Midbrain (tissue), 1 donor: ENCODE measurements around the gene ADAMTS14.

Source experiments
- DNase-seq: peaks from one replicate; lab custom pipeline; 2025; lab: John Stamatoyannopoulos, UW

Gene ADAMTS14

DNA sequence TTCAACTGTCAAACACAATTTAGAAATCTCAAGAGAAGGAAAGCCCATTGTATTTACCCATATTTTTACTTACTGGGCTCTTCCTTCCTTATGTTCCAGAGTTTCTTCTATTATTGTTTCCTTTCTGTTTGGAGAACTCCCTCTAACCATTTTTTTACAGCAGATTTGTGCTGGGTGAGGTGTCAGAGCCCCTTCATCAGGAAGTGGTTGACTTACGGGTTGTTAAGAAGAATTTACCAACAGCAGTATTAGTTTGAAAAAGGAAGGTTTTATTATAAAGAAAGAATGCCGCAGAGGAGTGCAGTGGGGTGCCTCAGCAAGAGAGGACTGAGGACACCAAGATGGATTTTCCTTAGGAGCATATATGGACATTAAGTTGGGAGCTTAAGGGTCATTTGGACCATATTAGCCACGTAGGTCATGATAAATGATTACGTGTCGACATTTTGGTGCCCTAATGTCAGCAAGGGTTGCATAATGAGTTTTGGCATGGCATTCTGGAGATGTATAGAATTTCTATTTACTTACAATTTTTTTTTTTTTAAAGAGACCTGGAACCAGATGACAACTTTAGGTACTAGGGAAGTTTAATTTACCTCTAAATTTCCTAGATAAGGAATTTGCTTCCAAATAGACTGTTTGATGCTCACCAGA, 119.2 kb downstream of the ADAMTS14 start:
- no peak for DNase-seq

DNA sequence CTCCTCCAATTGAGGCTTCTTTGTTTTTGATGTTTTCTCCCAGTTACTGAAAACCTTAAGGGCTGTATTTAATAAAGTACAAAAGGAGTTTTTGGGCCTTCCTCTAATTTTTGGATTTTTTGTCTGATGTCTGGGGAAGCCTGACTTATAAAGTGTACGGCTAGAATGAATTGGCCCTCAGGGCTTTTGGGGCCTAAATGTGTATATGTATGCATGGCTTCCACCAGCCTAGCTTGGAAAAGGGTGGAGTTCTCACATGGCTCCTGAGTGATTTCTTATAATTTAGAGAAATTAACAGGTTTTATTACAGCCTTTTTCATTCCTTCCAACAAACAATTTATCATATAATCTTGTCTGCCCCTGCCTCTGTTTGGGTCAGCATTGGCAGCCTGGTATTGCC, 123.3 kb downstream of the ADAMTS14 start:
- DNase-seq = no peak

GRCh38 chr10:70797840-70798239, 125.5 kb downstream of the ADAMTS14 start:
- no peak for DNase-seq

- DNase-seq = no peak
Measured at GRCh38 chr10:70799124-70799523, 126.8 kb downstream of the ADAMTS14 start.

DNA sequence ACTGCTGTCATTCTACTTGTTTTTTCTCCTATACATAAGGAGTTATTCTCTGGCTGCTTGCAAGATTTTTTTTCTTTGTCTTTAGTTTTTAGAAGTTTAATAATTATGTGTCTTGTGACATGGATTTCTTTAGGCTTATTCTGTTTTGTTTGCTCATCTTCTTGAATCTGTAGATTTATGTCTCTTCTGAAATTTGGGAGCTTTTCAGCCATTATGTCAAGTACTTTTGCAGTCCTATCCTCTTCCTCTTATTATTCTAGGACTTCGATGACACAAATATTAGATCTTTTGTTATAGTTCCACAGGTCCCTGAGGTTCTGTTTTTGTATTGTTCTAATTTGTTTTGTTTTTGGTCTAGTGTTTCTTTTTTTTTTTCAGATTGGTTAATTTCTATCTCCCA, 129.5 kb downstream of the ADAMTS14 start:
- no peak for DNase-seq

GRCh38 chr10:70803775-70804420, 131.6 kb downstream of the ADAMTS14 start:
- no peak for DNase-seq

DNA sequence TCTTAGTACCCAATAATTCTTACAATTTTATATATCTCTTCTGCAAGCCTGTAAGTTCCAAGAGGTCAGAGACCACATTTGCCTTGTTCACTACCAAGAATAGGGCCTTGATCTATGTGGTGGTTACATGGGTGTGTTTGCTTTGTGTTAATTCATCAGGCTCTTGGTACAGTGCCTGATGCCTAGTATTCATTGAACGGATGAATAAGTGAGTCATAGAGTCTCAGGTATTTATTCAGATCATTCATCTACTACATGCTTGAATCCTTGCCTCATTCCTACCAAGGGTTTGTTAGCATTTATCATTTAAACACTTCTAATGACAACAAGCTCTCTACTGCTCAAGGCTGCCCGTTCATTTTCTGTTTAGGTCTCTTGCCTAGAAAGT, 132.1 kb downstream of the ADAMTS14 start:
- no peak for DNase-seq

GRCh38 chr10:70805619-70806215, 133.4 kb downstream of the ADAMTS14 start:
- no peak for DNase-seq

DNA sequence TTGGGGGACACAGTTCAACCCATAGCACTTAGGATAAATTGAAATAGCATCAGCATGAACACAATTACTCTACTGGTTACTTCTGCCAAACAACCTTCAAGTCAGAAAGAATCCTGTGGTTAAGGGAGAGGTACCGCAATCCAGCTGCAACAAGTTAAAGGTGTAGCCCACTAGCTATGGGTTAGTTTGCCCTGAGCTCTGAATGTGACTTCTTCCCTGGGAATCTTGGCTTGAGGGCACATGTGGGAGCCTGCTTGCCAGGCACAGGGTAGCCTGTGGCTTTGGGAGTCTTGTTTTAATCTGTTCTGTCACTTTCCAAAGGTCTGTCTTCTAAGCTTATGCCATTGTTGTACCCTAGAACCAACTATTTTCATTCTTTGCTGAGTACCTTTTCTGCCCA, 134.5 kb downstream of the ADAMTS14 start:
- no peak for DNase-seq

- no peak for DNase-seq
Measured at GRCh38 chr10:70807556-70807955, 135.2 kb downstream of the ADAMTS14 start.

GRCh38 chr10:70809011-70809611, 136.8 kb downstream of the ADAMTS14 start:
- no peak for DNase-seq

- no peak for DNase-seq
Measured at GRCh38 chr10:70809726-70810125, 137.4 kb downstream of the ADAMTS14 start.

GRCh38 chr10:70810967-70811366, 138.7 kb downstream of the ADAMTS14 start:
- DNase-seq = no peak

DNA sequence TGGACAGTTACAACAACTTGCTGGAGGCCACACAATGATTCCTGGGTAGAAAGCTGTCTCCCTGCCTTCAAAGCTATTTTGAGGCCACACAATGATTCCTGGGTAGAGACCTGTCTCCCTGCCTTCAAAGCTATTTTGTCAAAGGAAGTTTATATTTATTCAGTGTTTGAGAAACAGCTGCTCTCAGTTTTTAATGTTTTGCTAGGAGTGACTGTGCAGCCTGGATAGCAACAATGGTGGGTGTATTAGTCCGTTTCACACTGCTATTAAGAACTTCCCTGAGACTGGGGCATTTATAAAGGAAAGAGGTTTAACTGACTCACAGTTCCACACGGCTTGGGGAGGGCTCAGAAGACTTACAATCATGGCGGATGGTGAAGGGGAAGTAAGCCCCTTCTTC, 139.6 kb downstream of the ADAMTS14 start:
- DNase-seq = no peak
